ENCODE results near the gene C5orf58.

C5orf58 gene

DNA sequence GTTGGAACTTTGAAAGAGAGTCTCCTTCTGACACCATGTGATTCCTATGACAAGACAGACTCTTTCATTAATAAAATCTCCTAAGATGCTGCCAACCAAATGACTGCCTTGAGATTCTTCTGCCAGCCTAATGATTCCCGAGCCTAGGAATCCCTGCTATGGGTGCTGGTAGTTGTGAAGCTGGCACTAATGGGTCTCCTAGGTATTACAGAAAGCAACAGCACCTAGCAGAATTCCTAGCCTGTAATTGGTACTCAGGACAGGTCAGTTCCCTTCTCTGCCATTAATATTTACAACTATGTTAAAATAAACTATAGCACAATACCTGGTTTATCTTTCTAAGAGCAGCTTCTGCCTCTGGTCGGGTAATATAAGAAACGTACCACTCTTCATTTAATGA lies 19.3 kb downstream of the C5orf58 start:
- no peak for DNase-seq (ENCODE audit: extremely low read depth, insufficient read length)
- no peaks in the 10 kb centered on the region for H3K27me3 ChIP-seq (replicated peaks; ENCODE audit: control insufficient read depth, insufficient read depth, low read length)
- H3K36me3 ChIP-seq (ENCODE audit: control insufficient read depth, insufficient read depth, low read length): peaks cover 14% of the 10 kb centered on the region
- no peak overlapping the region for H3K4me3 ChIP-seq (replicated peaks; ENCODE audit: low read depth, low read length)
- TF ChIP-seq, protein P1, sequence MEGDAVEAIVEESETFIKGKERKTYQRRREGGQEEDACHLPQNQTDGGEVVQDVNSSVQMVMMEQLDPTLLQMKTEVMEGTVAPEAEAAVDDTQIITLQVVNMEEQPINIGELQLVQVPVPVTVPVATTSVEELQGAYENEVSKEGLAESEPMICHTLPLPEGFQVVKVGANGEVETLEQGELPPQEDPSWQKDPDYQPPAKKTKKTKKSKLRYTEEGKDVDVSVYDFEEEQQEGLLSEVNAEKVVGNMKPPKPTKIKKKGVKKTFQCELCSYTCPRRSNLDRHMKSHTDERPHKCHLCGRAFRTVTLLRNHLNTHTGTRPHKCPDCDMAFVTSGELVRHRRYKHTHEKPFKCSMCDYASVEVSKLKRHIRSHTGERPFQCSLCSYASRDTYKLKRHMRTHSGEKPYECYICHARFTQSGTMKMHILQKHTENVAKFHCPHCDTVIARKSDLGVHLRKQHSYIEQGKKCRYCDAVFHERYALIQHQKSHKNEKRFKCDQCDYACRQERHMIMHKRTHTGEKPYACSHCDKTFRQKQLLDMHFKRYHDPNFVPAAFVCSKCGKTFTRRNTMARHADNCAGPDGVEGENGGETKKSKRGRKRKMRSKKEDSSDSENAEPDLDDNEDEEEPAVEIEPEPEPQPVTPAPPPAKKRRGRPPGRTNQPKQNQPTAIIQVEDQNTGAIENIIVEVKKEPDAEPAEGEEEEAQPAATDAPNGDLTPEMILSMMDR (IDR thresholded peaks at IDR 0.05; ENCODE audit: insufficient read depth, low read length, poor library complexity, severe bottlenecking): no peak

DNA sequence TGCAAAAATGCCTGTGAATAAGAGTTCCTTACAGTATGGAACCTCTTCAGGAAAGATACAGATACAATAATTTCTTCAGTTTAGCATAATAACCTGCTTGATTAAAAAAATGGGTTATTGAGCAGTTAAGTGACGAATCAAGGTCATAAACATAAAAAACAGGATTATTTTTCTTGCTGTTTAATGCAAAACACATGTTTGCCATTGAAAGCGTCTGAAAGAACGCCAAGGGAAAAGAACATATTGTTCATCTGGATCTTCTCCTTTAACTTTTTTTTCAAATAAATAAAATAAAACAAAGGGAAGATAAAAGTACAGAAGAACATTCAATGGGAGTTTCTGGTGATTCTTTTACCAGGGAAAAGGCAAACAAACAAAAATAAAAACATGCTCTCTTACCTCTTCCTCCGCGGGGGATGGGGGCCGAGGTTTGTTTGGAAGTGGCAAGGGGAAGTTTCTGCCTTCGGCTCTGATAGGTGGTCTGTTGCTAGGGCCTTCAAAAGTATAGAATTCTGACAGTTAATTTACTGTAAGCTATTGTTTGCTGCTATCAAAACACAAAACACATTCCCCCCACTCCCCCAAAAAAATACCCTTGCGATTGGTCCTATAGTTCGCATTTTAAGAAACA lies 20.1 kb downstream of the C5orf58 start:
- TF ChIP-seq, protein P1 (IDR thresholded peaks at IDR 0.05; ENCODE audit: insufficient read depth, low read length, poor library complexity, severe bottlenecking): no peak
- Histone ChIP-seq H3K27me3 (replicated peaks; ENCODE audit: control insufficient read depth, insufficient read depth, low read length) (no peaks in the 10 kb centered on the region), H3K4me3 (replicated peaks; ENCODE audit: low read depth, low read length) (no peak overlapping the region), H3K36me3 (ENCODE audit: control insufficient read depth, insufficient read depth, low read length) (peaks cover 14% of the 10 kb centered on the region)
- no peak for DNase-seq (ENCODE audit: extremely low read depth, insufficient read length)

DNA sequence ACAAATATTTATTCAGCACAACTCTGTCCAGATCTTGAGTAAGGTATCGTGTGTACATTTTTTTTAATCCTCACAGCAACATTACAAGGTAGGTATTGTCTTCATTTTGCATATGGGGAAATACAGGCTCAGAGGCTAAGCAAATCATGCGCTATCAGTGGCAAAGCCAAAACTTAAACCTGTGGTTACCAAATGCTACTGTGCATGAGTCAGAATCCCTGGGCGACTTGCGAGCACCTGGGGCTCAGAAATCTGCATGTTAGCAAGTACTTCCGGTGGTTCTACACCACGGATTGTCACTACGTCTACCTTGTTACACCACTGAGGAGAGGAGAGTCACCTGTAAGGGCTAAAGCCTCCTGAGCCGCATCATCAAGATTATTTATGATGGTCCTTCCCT lies 21.3 kb downstream of the C5orf58 start:
- Histone ChIP-seq H3K4me3 (replicated peaks; ENCODE audit: low read depth, low read length) (no peak overlapping the region), H3K36me3 (ENCODE audit: control insufficient read depth, insufficient read depth, low read length) (peaks cover 12% of the 10 kb centered on the region), H3K27me3 (replicated peaks; ENCODE audit: control insufficient read depth, insufficient read depth, low read length) (no peaks in the 10 kb centered on the region)
- TF ChIP-seq, protein P1 (IDR thresholded peaks at IDR 0.05; ENCODE audit: insufficient read depth, low read length, poor library complexity, severe bottlenecking): no peak
- peak; percentile 40 for DNase-seq (ENCODE audit: extremely low read depth, insufficient read length)

DNA sequence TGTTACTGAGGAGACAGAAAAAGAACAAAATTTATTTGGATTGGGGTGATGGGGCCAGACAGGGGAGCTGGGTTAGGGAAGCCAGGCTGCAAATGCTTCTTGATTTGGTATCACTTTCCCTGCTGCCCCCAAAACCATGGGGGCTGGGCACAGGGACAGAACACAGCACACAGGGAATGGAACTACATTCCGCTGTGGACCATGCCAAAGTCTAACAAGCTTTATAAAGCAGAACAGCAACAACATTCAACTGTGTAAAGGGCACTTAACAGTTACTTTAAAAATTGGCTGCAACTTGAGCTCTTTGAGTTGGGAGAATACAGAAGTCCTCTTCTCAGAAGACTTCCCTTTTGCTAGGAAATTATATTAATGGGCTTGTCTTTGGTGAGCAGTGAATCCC lies 23.8 kb downstream of the C5orf58 start:
- TF ChIP-seq, protein P1 (IDR thresholded peaks at IDR 0.05; ENCODE audit: insufficient read depth, low read length, poor library complexity, severe bottlenecking): no peak
- Histone ChIP-seq H3K36me3 (ENCODE audit: control insufficient read depth, insufficient read depth, low read length) (peaks cover 12% of the 10 kb centered on the region), H3K27me3 (replicated peaks; ENCODE audit: control insufficient read depth, insufficient read depth, low read length) (no peaks in the 10 kb centered on the region), H3K4me3 (replicated peaks; ENCODE audit: low read depth, low read length) (no peak overlapping the region)
- DNase-seq (ENCODE audit: extremely low read depth, insufficient read length): no peak

DNA sequence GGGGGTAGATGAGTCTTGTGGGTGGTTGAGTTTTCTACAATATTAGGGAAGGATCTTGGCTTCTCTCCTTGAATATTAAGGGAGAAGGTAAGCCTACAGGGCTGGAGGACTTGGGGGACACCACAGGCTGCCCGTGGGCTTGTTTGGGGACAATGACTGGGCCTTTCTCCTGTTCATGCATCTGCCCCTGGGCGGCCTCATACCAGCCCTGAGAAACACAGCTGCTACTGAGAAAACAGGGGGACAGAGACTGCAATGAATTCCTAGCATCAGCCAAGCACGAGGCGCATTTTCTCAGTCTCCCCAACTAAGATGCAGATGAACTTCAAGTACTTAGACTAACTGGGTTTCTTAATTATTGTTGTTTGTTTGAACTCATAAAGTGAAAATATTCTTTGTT lies 24.6 kb downstream of the C5orf58 start:
- H3K36me3 ChIP-seq (ENCODE audit: control insufficient read depth, insufficient read depth, low read length): peaks cover 14% of the 10 kb centered on the region
- H3K4me3 ChIP-seq (replicated peaks; ENCODE audit: low read depth, low read length): no peak overlapping the region
- no peaks in the 10 kb centered on the region for H3K27me3 ChIP-seq (replicated peaks; ENCODE audit: control insufficient read depth, insufficient read depth, low read length)
- TF ChIP-seq, protein P1 (IDR thresholded peaks at IDR 0.05; ENCODE audit: insufficient read depth, low read length, poor library complexity, severe bottlenecking): no peak
- DNase-seq (ENCODE audit: extremely low read depth, insufficient read length): no peak
